ENCODE results near the gene KANK2.

KANK2 gene

DNA sequence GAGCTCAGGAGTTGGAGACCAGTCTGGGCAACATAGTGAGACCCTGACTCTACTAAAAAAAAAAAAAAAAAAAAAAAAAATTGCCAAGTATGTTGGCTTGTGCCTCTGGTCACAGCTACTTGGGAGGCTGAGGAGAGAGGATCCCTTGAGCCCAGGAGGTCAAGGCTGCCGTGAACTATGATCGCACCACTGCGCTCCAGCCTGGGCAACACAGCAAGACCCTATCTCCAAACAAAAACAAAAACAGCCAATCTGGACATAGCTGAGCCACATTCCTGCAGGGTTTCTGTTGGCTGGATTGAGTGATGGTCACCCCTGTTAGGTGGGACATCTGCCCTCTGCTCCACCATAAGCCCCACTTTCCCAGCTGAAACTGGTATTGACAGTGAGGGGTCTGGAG, 28.5 kb upstream of the KANK2 start:
- in situ Hi-C loops (cut with MboI; ENCODE audit: low pct_unique_long_range_greater_than_20kb, low sequenced_read_pairs, unreplicated experiment), result no loop called here
- TF ChIP-seq CTCF (IDR thresholded peaks at IDR 0.05; ENCODE audit: extremely low read depth, insufficient read depth, missing control alignments), result no peak
- DNase-seq (ENCODE audit: low spot score), result no peak

- no peak for DNase-seq (ENCODE audit: low spot score)
- in situ Hi-C loops (cut with MboI; ENCODE audit: low pct_unique_long_range_greater_than_20kb, low sequenced_read_pairs, unreplicated experiment), result no loop called here
- TF ChIP-seq CTCF (IDR thresholded peaks at IDR 0.05; ENCODE audit: extremely low read depth, insufficient read depth, missing control alignments), result no peak
These were observed 27.8 kb upstream of the KANK2 start for GRCh38 chr19:11225172-11225571.

- DNase-seq (ENCODE audit: low spot score), result no peak
- TF ChIP-seq CTCF (IDR thresholded peaks at IDR 0.05; ENCODE audit: extremely low read depth, insufficient read depth, missing control alignments), result no peak
- in situ Hi-C loops (cut with MboI; ENCODE audit: low pct_unique_long_range_greater_than_20kb, low sequenced_read_pairs, unreplicated experiment), result no loop called here
These were observed 27.1 kb upstream of the KANK2 start for GRCh38 chr19:11224429-11224828.

DNA sequence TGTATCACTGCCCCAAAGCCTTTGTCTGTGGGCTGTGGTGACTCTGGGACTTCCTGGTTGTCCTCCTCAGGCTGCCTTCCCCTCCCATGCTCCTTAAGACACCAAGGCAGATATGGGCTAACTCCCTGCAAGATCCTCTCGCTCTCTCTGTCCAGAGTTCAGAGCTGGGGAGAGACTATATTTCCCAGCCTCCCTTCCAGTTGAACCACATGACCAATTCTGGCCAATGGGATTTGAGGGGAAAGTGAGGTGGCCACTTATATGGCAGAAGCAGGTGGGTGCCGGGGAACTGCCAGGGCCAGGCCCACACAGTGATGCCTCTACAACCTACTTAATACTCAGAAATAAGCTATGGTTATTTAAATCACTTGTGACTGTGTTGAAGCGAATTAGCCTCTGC, 25.9 kb upstream of the KANK2 start:
- in situ Hi-C loops (cut with MboI; ENCODE audit: low pct_unique_long_range_greater_than_20kb, low sequenced_read_pairs, unreplicated experiment), result no loop called here
- DNase-seq (ENCODE audit: low spot score), result no peak
- no peak for TF ChIP-seq CTCF (IDR thresholded peaks at IDR 0.05; ENCODE audit: extremely low read depth, insufficient read depth, missing control alignments)

DNA sequence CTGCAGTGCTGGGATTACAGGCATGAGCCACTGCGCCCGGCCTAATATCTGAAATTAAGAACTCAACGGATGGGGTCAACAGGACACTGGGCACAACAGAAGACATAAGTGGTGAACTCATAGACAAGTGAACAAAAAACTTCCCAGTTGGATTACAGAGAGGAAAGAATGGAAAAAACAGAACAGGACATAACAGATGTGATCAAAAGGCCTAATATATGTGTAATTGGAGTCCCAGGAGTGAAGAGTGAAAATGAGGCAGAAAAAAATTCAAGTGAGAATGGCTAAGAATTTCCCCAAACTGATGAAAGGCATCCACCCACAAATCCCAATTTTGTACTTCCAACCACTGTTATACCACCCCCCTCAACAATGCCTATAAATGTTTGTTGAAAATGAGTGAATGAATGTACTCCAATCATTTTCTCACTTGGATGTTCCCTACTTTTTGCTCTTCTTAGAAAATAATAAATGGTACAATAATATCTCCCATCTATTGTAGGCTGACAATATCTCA, 23.8 kb upstream of the KANK2 start:
- in situ Hi-C loops (cut with MboI; ENCODE audit: low pct_unique_long_range_greater_than_20kb, low sequenced_read_pairs, unreplicated experiment), result no loop called here
- TF ChIP-seq CTCF (IDR thresholded peaks at IDR 0.05; ENCODE audit: extremely low read depth, insufficient read depth, missing control alignments), result no peak
- DNase-seq (ENCODE audit: low spot score), result no peak

GRCh38 chr19:11214387-11214786, 17.0 kb upstream of the KANK2 start:
- in situ Hi-C loops (cut with MboI; ENCODE audit: low pct_unique_long_range_greater_than_20kb, low sequenced_read_pairs, unreplicated experiment), result no loop called here
- DNase-seq (ENCODE audit: low spot score), result no peak
- TF ChIP-seq CTCF (IDR thresholded peaks at IDR 0.05; ENCODE audit: extremely low read depth, insufficient read depth, missing control alignments), result no peak

GRCh38 chr19:11210656-11210928, 13.2 kb upstream of the KANK2 start:
- no peak for DNase-seq (ENCODE audit: low spot score)
- in situ Hi-C loops (cut with MboI; ENCODE audit: low pct_unique_long_range_greater_than_20kb, low sequenced_read_pairs, unreplicated experiment), result no loop called here

More at GRCh38 chr19:11210656-11210928, 13.2 kb upstream of the KANK2 start:
- TF ChIP-seq CTCF (IDR thresholded peaks at IDR 0.05; ENCODE audit: extremely low read depth, insufficient read depth, missing control alignments), result no peak

Data from GM13977 (cell line).